HepG2 (cell line): Measurements from ENCODE around the gene TOPORS. TPM values are rescaled to one million over a fixed set of nuclear protein-coding genes. Genes with fewer than 3 reads are reported as not detected.

Experiments
- ATF4 ChIP-seq, 2 experiments: fragments of 450-650 bp in 1 of 2; sonication (generic) in 1 of 2; formaldehyde crosslinking; IDR thresholded peaks; 2 replicates each; pipeline versions ENCODE4 v1.5.0 to v1.8.0; 2020 to 2022; ENCODE audit warnings: mild to moderate bottlenecking in 1 of 2, missing genetic modification reagents in 1 of 2
- DNMT1 ChIP-seq: sonication (generic); formaldehyde crosslinking; IDR thresholded peaks from 2 replicates; pipeline ENCODE4 v1.5.1; 2020; ENCODE audit warnings: mild to moderate bottlenecking, missing genetic modification reagents
- ELF4 ChIP-seq: sonication (generic); formaldehyde crosslinking; IDR thresholded peaks from 2 replicates; pipeline ENCODE4 v1.5.0; 2020; ENCODE audit warnings: missing genetic modification reagents, mild to moderate bottlenecking, moderate library complexity, borderline replicate concordance
- ERF ChIP-seq: IDR thresholded peaks from 2 replicates; pipeline ENCODE4 v1.6.1; 2018; ENCODE audit warnings: missing biosample characterization, missing genetic modification reagents
- ESRRA ChIP-seq: sonication (generic); formaldehyde crosslinking; IDR thresholded peaks from 2 replicates; pipeline ENCODE4 v1.5.1; 2020; ENCODE audit warnings: mild to moderate bottlenecking, low read depth, missing genetic modification reagents
- ETV5 ChIP-seq: IDR thresholded peaks from 2 replicates; pipeline ENCODE4 v1.6.1; 2018; ENCODE audit warnings: missing biosample characterization, missing genetic modification reagents, inconsistent platforms, borderline replicate concordance
- HHEX ChIP-seq: IDR thresholded peaks from 2 replicates; pipeline ENCODE4 v1.6.1; 2016; ENCODE audit warnings: control low read depth
- HOXA7 ChIP-seq: sonication (generic); formaldehyde crosslinking; IDR thresholded peaks from 2 replicates; pipeline ENCODE4 v1.8.1; 2022; ENCODE audit warnings: mild to moderate bottlenecking, missing genetic modification reagents, moderate library complexity
- IKZF4 ChIP-seq: sonication (generic); formaldehyde crosslinking; IDR thresholded peaks from 2 replicates; pipeline ENCODE4 v1.5.1; 2020; ENCODE audit warnings: borderline replicate concordance, mild to moderate bottlenecking, low read depth, missing genetic modification reagents; ENCODE audit errors: not compliant biosample characterization
- MED8 ChIP-seq: sonication (generic); formaldehyde crosslinking; IDR thresholded peaks from 2 replicates; pipeline ENCODE4 v1.8.1; 2023; ENCODE audit warnings: mild to moderate bottlenecking, missing genetic modification reagents; ENCODE audit not compliant: insufficient replicate concordance
- SAFB2 ChIP-seq: sonication (generic); formaldehyde crosslinking; IDR thresholded peaks from 2 replicates; pipeline ENCODE4 v1.5.1; 2020; ENCODE audit warnings: missing genetic modification reagents, low read depth, mild to moderate bottlenecking, borderline replicate concordance
- SMAD1 ChIP-seq: sonication (generic); formaldehyde crosslinking; IDR thresholded peaks from 2 replicates; pipeline ENCODE4 v1.4.0; 2020; ENCODE audit warnings: missing genetic modification reagents, low read depth, mild to moderate bottlenecking, borderline replicate concordance
- STAT5B ChIP-seq: sonication (generic); formaldehyde crosslinking; IDR thresholded peaks from 2 replicates; pipeline ENCODE4 v1.4.0; 2020; ENCODE audit warnings: missing genetic modification reagents
- ZBTB3 ChIP-seq: sonication (generic); formaldehyde crosslinking; IDR thresholded peaks from 2 replicates; pipeline ENCODE4 v1.4.0; 2020; ENCODE audit warnings: low read depth, mild to moderate bottlenecking, moderate library complexity, missing genetic modification reagents, borderline replicate concordance
- ZNF263 ChIP-seq: sonication (generic); formaldehyde crosslinking; IDR thresholded peaks from 2 replicates; pipeline ENCODE4 v1.4.0; 2020; ENCODE audit warnings: missing genetic modification reagents
- ZNF30 ChIP-seq: sonication (generic); formaldehyde crosslinking; IDR thresholded peaks from 2 replicates; pipeline ENCODE4 v1.5.0; 2020; ENCODE audit warnings: mild to moderate bottlenecking, missing genetic modification reagents
- ZNF446 ChIP-seq: sonication (generic); formaldehyde crosslinking; IDR thresholded peaks from 2 replicates; pipeline ENCODE4 v1.5.0; 2020; ENCODE audit warnings: mild to moderate bottlenecking, missing genetic modification reagents
- ZNF703 ChIP-seq: sonication (generic); formaldehyde crosslinking; IDR thresholded peaks from 2 replicates; pipeline ENCODE4 v1.5.1; 2020; ENCODE audit warnings: missing genetic modification reagents, mild to moderate bottlenecking, moderate library complexity, borderline replicate concordance
- polyA plus RNA-seq, 8 experiments: library from polyadenylated mRNA; depleted of rRNA in 3 of 8; stranded (reverse) in 7 of 8; unstranded in 1 of 8; fragments of >200 nt; fragmentation: Illumina TruSeq in 4 of 8; extraction: Trizol in 4 of 8; gene quantifications; 2 replicates each; pipeline versions ENCODE4 v1.2.1 to v1.2.3, GENCODE V29; 2011 to 2016; ENCODE audit warnings: low read depth in 4 of 8, missing spikeins in 1 of 8, mixed read lengths in 1 of 8; ENCODE audit not compliant: insufficient read depth in 1 of 8
- total RNA-seq, 5 experiments: library from RNA; depleted of rRNA; stranded (reverse); fragments of >200 nt; fragmentation: Illumina TruSeq; extraction: Trizol; gene quantifications; 2 replicates each; pipeline ENCODE4 v1.2.3, GENCODE V29; 2016; ENCODE audit warnings: low read depth in 1 of 5
- TF ChIP-seq, protein P1 (sequence below): sonication (generic); formaldehyde crosslinking; IDR thresholded peaks from 2 replicates; pipeline ENCODE4 v1.4.0; 2020; ENCODE audit warnings: missing genetic modification reagents
- TF ChIP-seq, protein P2 (sequence below): sonication (generic); formaldehyde crosslinking; IDR thresholded peaks from 2 replicates; pipeline ENCODE4 v1.4.0; 2020; ENCODE audit warnings: mild to moderate bottlenecking, missing genetic modification reagents

TOPORS gene
- total and polyA plus RNA-seq, 2 of the 13 experiments (the other 11 are each of a cell fraction or from before 2014, with no cell fraction given) = 6.8 to 19.6 TPM

GRCh38 chr9:32572900-32573523 lies 20.6 kb upstream of the TOPORS start, which contains the start of gene NDUFB6 (continued):
- peak; percentile 62; the same call in 1 of the 2 replicates for TF ChIP-seq ZNF446 (CRISPR knock-in tag)
- peak; percentile 79 for TF ChIP-seq ELF4 (CRISPR knock-in tag)
- TF ChIP-seq SMAD1 (CRISPR knock-in tag) = no peak
- TF ChIP-seq MED8 (CRISPR knock-in tag) = no peak
- TF ChIP-seq ETV5 (CRISPR knock-in tag) = peak; percentile 77
- TF ChIP-seq HOXA7 (CRISPR knock-in tag) = no peak
- no peak for TF ChIP-seq DNMT1 (CRISPR knock-in tag)
- TF ChIP-seq SAFB2 (CRISPR knock-in tag) = no peak
- no peak for TF ChIP-seq STAT5B (CRISPR knock-in tag)
- TF ChIP-seq ZNF703 = no peak
- TF ChIP-seq HHEX (CRISPR knock-in tag) = no peak
- peak; percentile 87 for TF ChIP-seq ESRRA (CRISPR knock-in tag)
- peak; percentile 82 for TF ChIP-seq ERF (CRISPR knock-in tag)
- TF ChIP-seq IKZF4 = no peak
- TF ChIP-seq, protein P1, sequence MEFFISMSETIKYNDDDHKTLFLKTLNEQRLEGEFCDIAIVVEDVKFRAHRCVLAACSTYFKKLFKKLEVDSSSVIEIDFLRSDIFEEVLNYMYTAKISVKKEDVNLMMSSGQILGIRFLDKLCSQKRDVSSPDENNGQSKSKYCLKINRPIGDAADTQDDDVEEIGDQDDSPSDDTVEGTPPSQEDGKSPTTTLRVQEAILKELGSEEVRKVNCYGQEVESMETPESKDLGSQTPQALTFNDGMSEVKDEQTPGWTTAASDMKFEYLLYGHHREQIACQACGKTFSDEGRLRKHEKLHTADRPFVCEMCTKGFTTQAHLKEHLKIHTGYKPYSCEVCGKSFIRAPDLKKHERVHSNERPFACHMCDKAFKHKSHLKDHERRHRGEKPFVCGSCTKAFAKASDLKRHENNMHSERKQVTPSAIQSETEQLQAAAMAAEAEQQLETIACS (CRISPR knock-in tag) = peak; percentile 99
- TF ChIP-seq ZNF263 (CRISPR knock-in tag) = 0 out of 2 replicates have a peak, but pooled peaks have one; percentile 7
- TF ChIP-seq, protein P2, sequence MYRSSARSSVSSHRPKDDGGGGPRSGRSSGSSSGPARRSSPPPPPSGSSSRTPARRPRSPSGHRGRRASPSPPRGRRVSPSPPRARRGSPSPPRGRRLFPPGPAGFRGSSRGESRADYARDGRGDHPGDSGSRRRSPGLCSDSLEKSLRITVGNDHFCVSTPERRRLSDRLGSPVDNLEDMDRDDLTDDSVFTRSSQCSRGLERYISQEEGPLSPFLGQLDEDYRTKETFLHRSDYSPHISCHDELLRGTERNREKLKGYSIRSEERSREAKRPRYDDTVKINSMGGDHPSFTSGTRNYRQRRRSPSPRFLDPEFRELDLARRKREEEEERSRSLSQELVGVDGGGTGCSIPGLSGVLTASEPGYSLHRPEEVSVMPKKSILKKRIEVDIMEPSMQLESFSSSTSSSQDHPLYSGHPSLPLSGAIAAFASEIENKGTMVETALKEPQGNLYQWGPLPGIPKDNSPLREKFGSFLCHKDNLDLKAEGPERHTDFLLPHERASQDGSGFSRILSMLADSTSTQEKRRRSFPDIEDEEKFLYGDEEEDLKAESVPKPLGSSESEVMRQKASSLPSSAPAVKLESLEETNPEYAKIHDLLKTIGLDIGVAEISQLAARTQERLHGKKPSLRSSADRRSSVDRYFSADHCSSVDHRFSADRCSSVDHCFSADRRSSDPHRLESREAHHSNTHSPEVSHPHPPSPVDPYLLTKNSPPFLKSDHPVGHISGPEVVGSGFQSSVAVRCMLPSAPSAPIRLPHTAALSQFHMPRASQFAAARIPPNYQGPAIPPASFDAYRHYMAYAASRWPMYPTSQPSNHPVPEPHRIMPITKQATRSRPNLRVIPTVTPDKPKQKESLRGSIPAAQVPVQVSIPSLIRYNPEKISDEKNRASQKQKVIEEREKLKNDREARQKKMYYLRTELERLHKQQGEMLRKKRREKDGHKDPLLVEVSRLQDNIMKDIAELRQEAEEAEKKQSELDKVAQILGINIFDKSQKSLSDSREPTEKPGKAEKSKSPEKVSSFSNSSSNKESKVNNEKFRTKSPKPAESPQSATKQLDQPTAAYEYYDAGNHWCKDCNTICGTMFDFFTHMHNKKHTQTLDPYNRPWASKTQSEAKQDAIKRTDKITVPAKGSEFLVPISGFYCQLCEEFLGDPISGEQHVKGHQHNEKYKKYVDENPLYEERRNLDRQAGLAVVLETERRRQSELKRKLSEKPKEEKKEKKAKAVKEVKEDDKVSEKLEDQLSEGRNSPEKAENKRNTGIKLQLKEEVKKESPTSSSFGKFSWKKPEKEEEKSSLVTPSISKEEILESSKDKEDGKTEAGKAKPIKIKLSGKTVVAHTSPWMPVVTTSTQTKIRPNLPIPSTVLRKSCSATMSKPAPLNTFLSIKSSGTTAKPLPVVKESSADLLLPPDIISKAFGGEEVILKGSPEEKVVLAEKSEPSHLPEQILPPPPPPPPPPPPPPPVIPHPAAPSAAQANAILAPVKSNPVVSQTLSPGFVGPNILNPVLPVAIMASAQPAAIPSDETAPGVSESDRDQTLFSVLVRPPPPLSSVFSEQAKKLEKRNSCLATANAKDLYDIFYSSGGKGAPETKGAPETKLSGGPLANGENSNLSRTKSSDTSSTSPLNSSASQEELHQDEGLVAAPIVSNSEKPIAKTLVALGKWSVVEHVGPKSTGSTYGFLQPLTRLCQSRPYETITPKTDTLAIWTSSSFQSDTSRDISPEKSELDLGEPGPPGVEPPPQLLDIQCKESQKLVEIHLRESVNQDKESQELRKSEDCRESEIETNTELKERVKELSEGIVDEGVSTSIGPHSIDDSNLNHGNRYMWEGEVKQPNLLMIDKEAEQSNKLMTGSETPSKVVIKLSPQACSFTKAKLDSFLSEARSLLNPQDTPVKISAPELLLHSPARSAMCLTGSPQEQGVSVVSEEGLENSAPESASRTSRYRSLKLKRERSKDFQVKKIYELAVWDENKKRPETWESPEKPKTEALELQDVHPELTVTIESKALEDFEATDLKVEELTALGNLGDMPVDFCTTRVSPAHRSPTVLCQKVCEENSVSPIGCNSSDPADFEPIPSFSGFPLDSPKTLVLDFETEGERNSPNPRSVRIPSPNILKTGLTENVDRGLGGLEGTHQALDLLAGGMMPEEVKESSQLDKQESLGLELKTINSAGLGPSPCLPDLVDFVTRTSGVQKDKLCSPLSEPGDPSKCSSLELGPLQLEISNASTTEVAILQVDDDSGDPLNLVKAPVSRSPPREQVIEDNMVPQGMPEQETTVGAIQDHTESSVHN (CRISPR knock-in tag) = no peak; the same call in 1 of the 2 replicates
- TF ChIP-seq ATF4 (CRISPR knock-in tag; IDR thresholded peaks at IDR 0.05) = peak in 1 of 2 experiments; percentile 51; a peak in 2 of 4 replicates
- no peak for TF ChIP-seq ZBTB3 (CRISPR knock-in tag)
- no peak for TF ChIP-seq ZNF30 (CRISPR knock-in tag)
